Measurements from ENCODE around the gene ASCC1. TPM values are rescaled to one million over a fixed set of nuclear protein-coding genes. Genes with fewer than 3 reads are reported as not detected.

ASCC1 gene
- total RNA-seq, 2 donors from 2014 or later: 27.2 to 37.0 TPM

- Histone ChIP-seq H3K27ac (peak overlapping the region; percentile 91 to 96), H3K4me3 (no peak overlapping the region), H3K36me3 (no peaks in the 10 kb centered on the region), H3K27me3 (no peaks in the 10 kb centered on the region), H3K9me3 (no peaks in the 10 kb centered on the region), H3K4me1 (peaks cover 5 to 89% of the 10 kb centered on the region in 2 donors)
- no peak for DNase-seq (ENCODE audit: low spot score)
- no peak for TF ChIP-seq CTCF (IDR thresholded peaks at IDR 0.05)
Measured at GRCh38 chr10:72255977-72256729, 40.1 kb upstream of the ASCC1 start.

- Histone ChIP-seq H3K4me3 (no peak overlapping the region), H3K27me3 (no peaks in the 10 kb centered on the region), H3K27ac (peak overlapping the region; percentile 91 to 96), H3K36me3 (no peaks in the 10 kb centered on the region), H3K9me3 (no peaks in the 10 kb centered on the region), H3K4me1 (peaks cover 5 to 89% of the 10 kb centered on the region in 2 donors)
- no peak for TF ChIP-seq CTCF (IDR thresholded peaks at IDR 0.05)
- DNase-seq (ENCODE audit: low spot score): peak; percentile 96
Measured at GRCh38 chr10:72254813-72255568, 38.9 kb upstream of the ASCC1 start.

- H3K27ac ChIP-seq: peak overlapping the region; percentile 91 to 96
- TF ChIP-seq CTCF (IDR thresholded peaks at IDR 0.05): no peak
- peaks cover 0 to 89% of the 10 kb centered on the region in 2 donors for H3K4me1 ChIP-seq
- no peaks in the 10 kb centered on the region for H3K27me3 ChIP-seq
- H3K4me3 ChIP-seq: no peak overlapping the region
- H3K9me3 ChIP-seq: no peaks in the 10 kb centered on the region
- H3K36me3 ChIP-seq: no peaks in the 10 kb centered on the region
- DNase-seq (ENCODE audit: low spot score): no peak
Measured at GRCh38 chr10:72253578-72253977, 37.5 kb upstream of the ASCC1 start.

- Histone ChIP-seq H3K9me3 (no peaks in the 10 kb centered on the region), H3K4me3 (no peak overlapping the region), H3K27ac (peak overlapping the region; percentile 91 to 96), H3K36me3 (no peaks in the 10 kb centered on the region), H3K27me3 (no peaks in the 10 kb centered on the region), H3K4me1 (peaks cover 0 to 91% of the 10 kb centered on the region in 2 donors)
- no peak for TF ChIP-seq CTCF (IDR thresholded peaks at IDR 0.05)
- no peak for DNase-seq (ENCODE audit: low spot score)
Measured at GRCh38 chr10:72252972-72253371, 36.9 kb upstream of the ASCC1 start.

GRCh38 chr10:72251635-72252034, 35.6 kb upstream of the ASCC1 start:
- Histone ChIP-seq H3K9me3 (no peaks in the 10 kb centered on the region), H3K27me3 (no peaks in the 10 kb centered on the region), H3K36me3 (no peaks in the 10 kb centered on the region), H3K4me3 (no peak overlapping the region), H3K27ac (peak overlapping the region; percentile 91 to 96), H3K4me1 (peaks cover 0 to 95% of the 10 kb centered on the region in 2 donors)
- DNase-seq (ENCODE audit: low spot score): no peak
- no peak for TF ChIP-seq CTCF (IDR thresholded peaks at IDR 0.05)
